GM10248 (cell line): ENCODE data around the gene RGPD8.
"Not testable (repeated sequence)": the region's sequence is repeated elsewhere in the genome, so short reads cannot be mapped to it uniquely, and the experiment has no call there.

Experiments used
- CTCF ChIA-PET: fragments of 300-600 bp; sonication (Branson Sonifier 250); formaldehyde crosslinking; extraction: SDS; loops from one replicate; lab custom pipeline; 2021; ENCODE audit warnings: antibody characterized with exemption; lab: Yijun Ruan, JAX
- POLR2A ChIA-PET: fragments of 350-650 bp; sonication (Branson Sonifier 250); formaldehyde crosslinking; extraction: SDS; loops from one replicate; lab custom pipeline; 2020; ENCODE audit warnings: antibody characterized with exemption; lab: Yijun Ruan, JAX
- DNase-seq: peaks from one replicate; pipeline ENCODE4 v3.0.0; 2012; ENCODE audit errors: extremely low spot score
- CTCF ChIP-seq: IDR thresholded peaks from 2 replicates; pipeline ENCODE4 v1.5.1; 2012; ENCODE audit warnings: mild to moderate bottlenecking, low read depth; ENCODE audit errors: extremely low read depth, missing control alignments, control extremely low read depth

The RGPD8 gene

GRCh38 chr2:112459372-112459771 lies 25.9 kb upstream of the RGPD8 start:
- DNase-seq: no peak
- ChIA-PET CTCF (interaction anchor here (1.5 to 1.7 kb wide), 2 partner anchors 9 to 482 kb away, joined by 3 to 5 read pairs; no protein-coding TSS in a partner anchor), POLR2A (no interaction called here)
- no peak for TF ChIP-seq CTCF

GRCh38 chr2:112454586-112454985 lies 21.1 kb upstream of the RGPD8 start:
- no peak for TF ChIP-seq CTCF
- no peak for DNase-seq
- CTCF ChIA-PET: no interaction called here
- POLR2A ChIA-PET: no interaction called here

- POLR2A ChIA-PET: no interaction called here
- TF ChIP-seq CTCF: no peak
- DNase-seq: no peak
- CTCF ChIA-PET: interaction anchor here (2.1 kb wide), 1 partner anchor 11 kb away, joined by 10 read pairs; no protein-coding TSS in a partner anchor
Observed at GRCh38 chr2:112451317-112451716, 17.9 kb upstream of the RGPD8 start.

- DNase-seq: no peak
- ChIA-PET POLR2A (no interaction called here), CTCF (no interaction called here)
- no peak for TF ChIP-seq CTCF
Observed at GRCh38 chr2:112449854-112450253, 16.4 kb upstream of the RGPD8 start.

GRCh38 chr2:112444256-112444655 lies 10.8 kb upstream of the RGPD8 start:
- CTCF ChIA-PET, DNase-seq, POLR2A ChIA-PET: not testable (repeated sequence)

GRCh38 chr2:112438603-112439261 lies 5.3 kb upstream of the RGPD8 start:
- DNase-seq: not testable (repeated sequence)

GRCh38 chr2:112437405-112437831 lies 4.0 kb upstream of the RGPD8 start:
- POLR2A ChIA-PET, DNase-seq, CTCF ChIA-PET: not testable (repeated sequence)

More at GRCh38 chr2:112438603-112439261, 5.3 kb upstream of the RGPD8 start:
- POLR2A ChIA-PET, CTCF ChIA-PET: not testable (repeated sequence)

- POLR2A ChIA-PET, CTCF ChIA-PET, DNase-seq: not testable (repeated sequence)
Observed at GRCh38 chr2:112436993-112437392, 3.5 kb upstream of the RGPD8 start.

- CTCF ChIA-PET: interaction anchor here (1.1 kb wide), 1 partner anchor 548 kb away, joined by 3 read pairs; no protein-coding TSS in a partner anchor
- POLR2A ChIA-PET, DNase-seq: not testable (repeated sequence)
Observed at GRCh38 chr2:112435716-112436431, 2.4 kb upstream of the RGPD8 start.

GRCh38 chr2:112434890-112435715 lies 1.7 kb upstream of the RGPD8 start:
- POLR2A ChIA-PET, DNase-seq: not testable (repeated sequence)
- CTCF ChIA-PET: interaction anchor here (0.9 to 1.1 kb wide), 2 partner anchors 391 to 548 kb away, joined by 3 to 4 read pairs; no protein-coding TSS in a partner anchor
